Loucy (cell line): ENCODE results near the gene MXRA8.

Experiments
- H2AFZ ChIP-seq: fragments of 200-600 bp; sonication (generic); 2 replicates; pipeline ENCODE4 v1.6.0; 2016; ENCODE audit warnings: antibody characterized with exemption, mild to moderate bottlenecking, low read length, moderate library complexity
- H3F3A ChIP-seq: fragments of 200-600 bp; 2 replicates; pipeline ENCODE4 v1.6.0; 2016; ENCODE audit warnings: antibody characterized with exemption, low read depth, mild to moderate bottlenecking
- H3K27me3 ChIP-seq: fragments of 200-600 bp; sonication (generic); 2 replicates; pipeline ENCODE4 v1.6.1; 2014; ENCODE audit warnings: low read length, mild to moderate bottlenecking; ENCODE audit not compliant: insufficient read depth, poor library complexity, severe bottlenecking
- H3K36me3 ChIP-seq: fragments of 200-600 bp; sonication (generic); 2 replicates; pipeline ENCODE4 v1.6.1; 2016; ENCODE audit warnings: low read length; ENCODE audit not compliant: insufficient read depth
- H3K4me1 ChIP-seq: fragments of 200-600 bp; sonication (generic); 2 replicates; pipeline ENCODE4 v1.5.1; 2014; ENCODE audit warnings: low read length, mild to moderate bottlenecking; ENCODE audit not compliant: insufficient read depth, poor library complexity, severe bottlenecking
- H3K4me2 ChIP-seq: fragments of 200-600 bp; sonication (generic); 2 replicates; pipeline ENCODE4 v1.6.0; 2014; ENCODE audit warnings: antibody characterized with exemption, low read length, low read depth, mild to moderate bottlenecking; ENCODE audit not compliant: poor library complexity, severe bottlenecking
- H3K4me3 ChIP-seq: fragments of 200-600 bp; sonication (generic); 2 replicates; pipeline ENCODE4 v1.5.1; 2014; ENCODE audit warnings: low read length, mild to moderate bottlenecking, mixed read lengths; ENCODE audit not compliant: poor library complexity, severe bottlenecking
- H3K79me2 ChIP-seq: fragments of 200-600 bp; sonication (generic); 2 replicates; pipeline ENCODE4 v1.6.1; 2014; ENCODE audit warnings: low read length; ENCODE audit not compliant: insufficient read depth
- H3K9ac ChIP-seq: fragments of 200-600 bp; sonication (generic); 2 replicates; pipeline ENCODE4 v1.6.0; 2014; ENCODE audit warnings: mild to moderate bottlenecking, low read depth, low read length, moderate library complexity; ENCODE audit not compliant: poor library complexity, severe bottlenecking
- H3K9me2 ChIP-seq: fragments of 200-600 bp; sonication (generic); replicated peaks from 2 replicates; pipeline ENCODE4 v1.6.1; 2016; ENCODE audit warnings: low read depth, low read length, mixed read lengths
- H3K9me3 ChIP-seq: fragments of 200-600 bp; sonication (generic); 2 replicates; pipeline ENCODE4 v1.6.1; 2014; ENCODE audit warnings: mild to moderate bottlenecking, antibody characterized with exemption, low read length, low read depth; ENCODE audit not compliant: insufficient read depth
- H4K20me1 ChIP-seq: fragments of 200-600 bp; sonication (generic); 2 replicates; pipeline ENCODE4 v1.6.0; 2014; ENCODE audit warnings: antibody characterized with exemption, low read length, mild to moderate bottlenecking; ENCODE audit not compliant: insufficient read depth, poor library complexity, severe bottlenecking
- EZH2phosphoT487 ChIP-seq: fragments of 200-600 bp; IDR thresholded peaks from 2 replicates; pipeline ENCODE4 v1.6.1; 2018; ENCODE audit warnings: antibody characterized with exemption, mild to moderate bottlenecking, moderate library complexity, borderline replicate concordance
- TF ChIP-seq, protein P1 (sequence below): fragments of 200-600 bp; sonication (generic); conservative IDR thresholded peaks from 2 replicates; pipeline ENCODE4 v1.5.1; 2014; ENCODE audit warnings: mild to moderate bottlenecking, antibody characterized with exemption, low read length

The MXRA8 gene

DNA sequence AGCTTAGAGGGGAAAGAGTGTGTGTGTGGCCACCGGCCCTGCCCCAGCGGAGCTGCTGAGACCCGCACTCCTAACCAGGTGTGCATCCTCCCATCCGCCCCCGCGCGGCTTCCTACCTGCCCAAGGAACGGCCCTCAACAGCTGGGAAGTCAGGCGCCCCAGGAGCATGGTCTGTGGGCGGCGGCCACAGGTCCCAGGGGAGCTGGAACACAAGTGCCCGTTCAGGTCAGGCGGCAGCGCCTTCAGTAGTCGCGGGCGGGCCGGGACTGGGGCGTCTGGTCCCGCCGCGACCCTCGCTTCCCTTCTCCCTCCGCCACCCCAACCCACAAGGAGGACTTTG, 16.2 kb upstream of the MXRA8 start:
- no peak for TF ChIP-seq EZH2phosphoT487
- TF ChIP-seq, protein P1, sequence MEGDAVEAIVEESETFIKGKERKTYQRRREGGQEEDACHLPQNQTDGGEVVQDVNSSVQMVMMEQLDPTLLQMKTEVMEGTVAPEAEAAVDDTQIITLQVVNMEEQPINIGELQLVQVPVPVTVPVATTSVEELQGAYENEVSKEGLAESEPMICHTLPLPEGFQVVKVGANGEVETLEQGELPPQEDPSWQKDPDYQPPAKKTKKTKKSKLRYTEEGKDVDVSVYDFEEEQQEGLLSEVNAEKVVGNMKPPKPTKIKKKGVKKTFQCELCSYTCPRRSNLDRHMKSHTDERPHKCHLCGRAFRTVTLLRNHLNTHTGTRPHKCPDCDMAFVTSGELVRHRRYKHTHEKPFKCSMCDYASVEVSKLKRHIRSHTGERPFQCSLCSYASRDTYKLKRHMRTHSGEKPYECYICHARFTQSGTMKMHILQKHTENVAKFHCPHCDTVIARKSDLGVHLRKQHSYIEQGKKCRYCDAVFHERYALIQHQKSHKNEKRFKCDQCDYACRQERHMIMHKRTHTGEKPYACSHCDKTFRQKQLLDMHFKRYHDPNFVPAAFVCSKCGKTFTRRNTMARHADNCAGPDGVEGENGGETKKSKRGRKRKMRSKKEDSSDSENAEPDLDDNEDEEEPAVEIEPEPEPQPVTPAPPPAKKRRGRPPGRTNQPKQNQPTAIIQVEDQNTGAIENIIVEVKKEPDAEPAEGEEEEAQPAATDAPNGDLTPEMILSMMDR = no peak
- peak overlapping the region; percentile 78 for H2AFZ ChIP-seq

DNA sequence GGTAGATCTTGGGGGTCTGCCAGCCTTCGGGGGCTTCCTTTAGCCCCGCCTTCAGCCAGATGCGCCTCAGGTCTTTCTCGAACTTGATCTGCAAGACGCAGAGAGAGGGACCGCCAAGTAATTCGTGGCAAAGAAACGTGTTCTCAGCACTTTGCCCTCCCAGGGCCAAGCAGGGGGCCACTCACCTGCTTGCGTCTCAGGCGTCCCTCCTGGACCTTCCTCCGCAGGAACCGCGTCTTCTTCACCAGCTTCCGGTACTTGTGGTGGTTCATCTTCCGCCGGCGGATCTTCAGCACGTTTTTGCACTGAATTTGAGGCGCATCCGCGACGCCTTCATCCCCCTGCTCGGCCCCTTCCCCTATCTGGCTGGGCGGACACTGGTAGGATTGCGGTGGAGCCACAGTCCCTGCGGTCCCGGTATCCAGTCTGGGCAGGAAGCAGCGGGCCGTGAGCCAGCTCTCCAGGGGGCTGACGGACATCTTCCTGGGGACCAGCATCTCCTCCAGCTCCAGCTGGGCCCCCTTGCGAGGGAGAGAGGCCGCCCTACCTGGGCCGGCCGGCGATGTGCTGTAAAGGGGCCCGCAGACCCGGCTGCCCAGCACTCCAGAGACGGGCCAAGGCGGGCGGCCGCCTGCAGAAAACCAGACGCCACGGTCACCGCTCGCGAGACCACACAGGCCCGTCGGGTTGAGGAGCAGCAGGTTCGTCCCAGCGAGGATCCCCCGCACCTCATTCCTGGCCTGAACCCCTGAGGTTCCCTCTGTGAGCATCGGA, 15.6 kb upstream of the MXRA8 start:
- Histone ChIP-seq H3K4me2 (peak overlapping the region; percentile 99), H3K4me3 (peak overlapping the region; percentile 92), H2AFZ (no peak overlapping the region), H3K9me3 (no peaks in the 10 kb centered on the region), H3K36me3 (no peaks in the 10 kb centered on the region), H3K79me2 (peaks cover 40% of the 10 kb centered on the region), H3K9me2 (no peaks in the 10 kb centered on the region), H3K4me1 (peaks cover 40% of the 10 kb centered on the region), H4K20me1 (peaks cover 26% of the 10 kb centered on the region), H3K27me3 (no peaks in the 10 kb centered on the region), H3K9ac (peak overlapping the region; percentile 97), H3F3A (no peaks in the 10 kb centered on the region)
- TF ChIP-seq EZH2phosphoT487 = no peak
- TF ChIP-seq, protein P1 = no peak

More for the DNA sequence above, 16.2 kb upstream of the MXRA8 start:
- Histone ChIP-seq H3K9me2 (no peaks in the 10 kb centered on the region), H3K9me3 (no peaks in the 10 kb centered on the region), H3K9ac (peak overlapping the region; percentile 97), H3K27me3 (no peaks in the 10 kb centered on the region), H3K4me1 (peaks cover 40% of the 10 kb centered on the region), H3K36me3 (no peaks in the 10 kb centered on the region), H3K4me3 (peak overlapping the region; percentile 92), H3F3A (no peaks in the 10 kb centered on the region), H3K79me2 (peaks cover 40% of the 10 kb centered on the region), H3K4me2 (peak overlapping the region; percentile 99), H4K20me1 (peaks cover 26% of the 10 kb centered on the region)

GRCh38 chr1:1373051-1373814, 14.9 kb upstream of the MXRA8 start:
- Histone ChIP-seq H3K4me3 (peak overlapping the region; percentile 92), H3K9me2 (no peaks in the 10 kb centered on the region), H3K4me2 (peak overlapping the region; percentile 99), H3K9me3 (no peaks in the 10 kb centered on the region), H3K79me2 (peaks cover 40% of the 10 kb centered on the region), H3K36me3 (no peaks in the 10 kb centered on the region), H4K20me1 (peaks cover 26% of the 10 kb centered on the region), H3F3A (no peaks in the 10 kb centered on the region), H2AFZ (no peak overlapping the region), H3K9ac (peak overlapping the region; percentile 97), H3K4me1 (peaks cover 40% of the 10 kb centered on the region), H3K27me3 (no peaks in the 10 kb centered on the region)
- TF ChIP-seq, protein P1 = no peak
- TF ChIP-seq EZH2phosphoT487 = no peak
